Fibroblast of upper back skin (primary cell): Measurements from ENCODE around the gene ABHD17A.

Experiments
- DNase-seq: peaks from one replicate; pipeline ENCODE4 v3.0.0-alpha.2; 2013

The ABHD17A gene

DNA sequence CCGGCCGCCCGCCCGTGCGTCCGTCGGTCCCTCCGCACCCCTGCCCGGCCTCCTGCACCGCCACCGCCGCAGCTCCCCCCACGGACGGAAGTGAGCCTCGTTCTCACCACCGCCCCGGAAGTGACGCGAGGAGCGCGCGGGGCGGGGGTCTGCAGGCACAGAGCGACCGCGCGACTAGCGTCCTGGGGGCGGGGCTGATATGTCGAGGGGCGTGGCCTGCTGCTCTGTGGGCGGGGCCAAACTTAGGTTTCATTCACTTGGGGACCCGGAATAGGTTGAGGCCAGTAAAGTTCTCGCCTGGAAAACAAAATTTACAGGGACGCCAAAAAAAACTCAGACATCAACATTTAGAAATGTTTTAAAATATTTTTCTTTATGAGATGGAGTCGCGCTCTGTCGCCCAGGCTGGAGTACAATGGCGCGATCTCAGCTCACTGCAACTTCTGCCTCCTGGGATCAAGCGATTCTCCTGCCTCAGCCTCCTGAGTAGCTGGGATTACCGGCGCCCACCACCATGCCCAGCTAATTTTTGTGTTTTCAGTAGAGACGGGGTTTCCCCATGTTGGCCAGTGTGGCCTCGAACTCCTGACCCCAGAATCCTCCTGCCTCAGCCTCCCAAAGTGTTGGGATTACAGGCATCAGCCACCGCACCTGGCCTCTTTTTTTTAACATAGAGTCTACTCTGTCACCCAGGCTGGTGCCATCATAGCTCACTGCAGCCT lies at the start of gene ABHD17A:
Gene ABHD17A (minus strand): TSS at position 99 of the 722 bp plus-strand sequence. CDS start 3,930 bp downstream, outside the sequence.
- peak; percentile 92 for DNase-seq

DNA sequence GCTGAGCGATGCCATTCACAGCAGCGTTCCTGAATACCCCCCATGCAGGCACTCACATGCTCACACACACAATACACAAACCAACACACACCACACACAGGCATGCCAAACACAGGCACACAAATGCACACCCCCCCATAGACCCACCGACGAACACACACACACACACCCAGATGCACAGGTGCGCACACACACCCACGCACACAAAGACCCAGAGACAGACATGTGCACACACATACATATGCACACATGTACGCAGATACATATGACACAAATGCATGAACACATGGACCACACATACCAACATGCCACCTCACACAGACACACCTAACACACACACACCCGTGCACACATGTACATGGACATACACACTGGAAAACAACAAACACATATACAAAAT lies 48.6 kb upstream of the ABHD17A start:
- DNase-seq: no peak

DNA sequence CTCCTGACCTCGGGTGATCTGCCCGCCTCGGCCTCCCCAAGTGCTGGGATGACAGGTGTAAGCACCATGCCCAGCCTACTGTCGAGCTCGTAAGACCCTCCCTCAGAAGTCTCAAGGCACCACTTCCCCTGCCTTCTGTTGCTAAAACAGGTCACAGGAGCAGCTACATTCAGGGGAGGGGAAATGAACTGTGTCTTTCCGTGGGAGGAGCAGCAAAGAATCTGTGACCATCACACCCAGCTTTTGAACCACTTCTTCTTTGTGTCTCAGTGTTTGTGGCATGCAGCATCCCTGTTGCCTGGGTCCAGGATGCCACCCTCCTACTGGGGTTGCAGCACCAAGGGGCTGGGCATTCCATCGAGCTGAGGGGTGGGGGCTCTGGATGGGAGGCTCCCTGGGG lies 47.9 kb upstream of the ABHD17A start:
- DNase-seq: no peak

DNA sequence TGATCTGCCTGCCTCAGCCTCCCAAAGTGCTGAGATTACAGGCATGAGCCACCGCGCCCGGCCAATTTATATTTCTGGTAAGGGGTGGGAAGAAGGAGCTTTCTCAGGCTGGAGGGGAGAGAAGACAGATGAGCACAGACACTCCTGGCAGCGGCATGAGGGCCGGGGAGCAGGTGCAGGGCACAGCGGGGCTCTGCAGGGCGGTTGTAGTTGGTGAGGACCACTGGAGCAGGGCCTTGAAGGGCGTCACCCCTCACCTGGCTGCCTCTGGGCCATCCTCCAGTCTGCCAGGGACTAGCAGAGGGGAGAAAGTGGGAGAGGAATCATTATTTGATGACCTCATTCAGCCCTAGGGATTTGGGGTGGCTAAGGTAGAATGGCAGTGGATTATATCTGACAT lies 47.1 kb upstream of the ABHD17A start:
- DNase-seq: no peak

DNA sequence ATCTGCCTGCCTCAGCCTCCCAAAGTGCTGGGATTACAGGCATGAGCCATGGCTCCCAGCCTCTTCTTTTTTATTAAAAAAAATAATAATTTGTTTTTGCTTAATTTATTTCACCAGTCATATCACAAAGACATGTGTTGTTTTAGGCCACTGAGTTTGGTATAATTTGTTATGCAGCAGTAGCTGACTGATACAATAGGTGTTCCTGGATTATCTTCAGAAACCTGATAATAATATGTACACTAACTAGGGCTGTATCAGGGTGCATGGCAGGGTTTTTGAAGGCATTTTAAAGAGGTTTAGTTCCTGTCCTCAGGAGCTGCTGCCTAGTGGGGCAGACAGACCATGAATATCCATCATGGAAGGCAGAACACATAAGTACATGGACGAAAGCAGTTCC lies 46.1 kb upstream of the ABHD17A start:
- no peak for DNase-seq

DNA sequence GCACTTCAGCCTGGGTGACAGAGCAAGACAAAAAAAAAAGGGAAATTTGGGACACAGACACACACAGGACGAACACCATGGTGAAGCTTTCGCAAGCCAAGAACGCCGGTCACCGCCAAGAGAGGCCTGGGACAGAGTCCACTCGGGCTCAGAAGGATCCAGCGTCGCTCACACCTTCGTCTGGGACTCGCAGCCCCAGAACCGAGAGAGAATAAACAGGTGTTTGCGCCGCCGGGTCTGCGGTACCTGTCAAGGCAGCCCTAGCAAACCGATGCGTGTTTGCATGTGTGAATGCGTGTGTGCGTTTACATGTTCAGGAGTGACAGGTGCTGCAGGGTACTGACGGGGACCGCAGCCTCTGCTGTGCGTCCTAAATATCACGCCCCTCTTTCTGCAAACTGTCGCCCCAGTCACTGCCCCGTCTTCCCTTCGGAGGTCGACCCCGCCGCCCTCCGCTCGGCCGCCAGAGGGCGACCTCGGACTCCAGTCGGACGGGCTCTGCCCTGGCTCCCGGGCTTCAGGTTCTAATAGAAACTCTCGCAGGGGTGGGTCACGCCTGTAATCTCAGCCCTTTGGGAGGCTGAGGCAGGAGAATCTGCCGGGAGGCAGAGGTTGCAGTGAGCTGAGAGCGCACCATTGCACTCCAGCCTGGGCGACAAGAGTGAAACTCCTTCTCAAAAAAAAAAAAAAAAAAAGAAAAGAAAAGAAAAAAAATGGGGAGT lies 43.9 kb upstream of the ABHD17A start:
- DNase-seq: peak; percentile 66

DNA sequence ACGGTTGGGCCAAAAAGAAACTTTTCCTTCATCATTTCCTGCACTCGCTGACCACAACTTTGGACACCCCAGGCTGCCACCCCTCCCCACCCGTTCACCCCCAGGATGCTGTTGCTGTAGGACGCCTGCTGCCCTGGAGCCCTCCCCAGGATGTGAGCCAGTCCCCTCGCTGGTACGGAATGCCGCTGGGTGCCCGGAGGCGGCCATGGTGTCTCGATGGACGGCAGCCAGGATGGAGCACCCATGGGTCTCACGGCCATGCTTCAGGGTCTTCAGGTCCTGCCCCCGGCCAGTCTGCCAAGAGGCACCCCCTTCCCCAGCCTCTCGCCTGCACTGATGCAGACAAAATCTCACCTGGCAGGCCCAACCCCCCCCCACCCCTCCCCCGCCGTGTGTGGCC lies 40.2 kb upstream of the ABHD17A start:
- no peak for DNase-seq

- DNase-seq: no peak
These were observed 39.1 kb upstream of the ABHD17A start for GRCh38 chr19:1924320-1924961.

GRCh38 chr19:1923319-1923718 lies 38.0 kb upstream of the ABHD17A start:
- DNase-seq: no peak

DNA sequence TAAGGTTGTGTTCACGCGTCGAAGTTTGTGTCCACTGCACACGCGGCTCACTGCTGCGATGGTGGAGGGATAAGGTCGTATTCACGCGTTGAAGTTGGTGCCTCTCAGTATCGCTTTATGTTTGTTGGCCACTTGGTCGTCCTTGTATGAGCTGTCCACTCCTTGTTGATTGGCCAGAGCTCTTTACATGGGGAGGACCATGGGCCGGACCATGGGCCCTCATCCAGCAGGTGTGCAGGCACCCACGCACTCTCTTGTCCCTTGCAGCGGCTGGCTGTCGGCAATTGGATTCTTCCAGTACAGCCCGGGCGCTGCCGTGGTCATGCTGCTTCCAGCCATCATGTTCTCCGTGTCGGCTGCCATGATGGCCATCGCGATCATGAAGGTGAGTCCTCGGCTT lies 37.5 kb upstream of the ABHD17A start:
- DNase-seq: no peak

DNA sequence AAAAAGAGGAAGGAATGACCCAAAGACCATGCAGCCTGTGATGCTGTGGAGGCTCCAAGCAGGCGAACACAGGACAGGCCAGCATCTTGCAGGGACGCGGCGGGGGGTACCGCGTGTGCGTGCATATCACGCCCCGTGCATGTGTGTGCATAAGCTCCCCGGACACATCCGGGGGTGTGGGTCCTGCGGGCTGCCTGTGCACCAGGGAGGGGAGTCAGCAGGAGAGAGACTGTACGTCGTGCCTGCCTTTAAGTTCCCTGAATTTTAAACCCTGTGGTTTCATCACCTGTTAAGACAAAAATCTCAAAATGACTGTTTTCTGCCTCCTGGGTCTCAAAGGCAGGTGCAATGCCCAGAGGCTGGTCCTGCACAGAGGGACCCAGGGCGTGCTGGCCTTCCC lies 36.5 kb upstream of the ABHD17A start:
- DNase-seq: no peak

DNA sequence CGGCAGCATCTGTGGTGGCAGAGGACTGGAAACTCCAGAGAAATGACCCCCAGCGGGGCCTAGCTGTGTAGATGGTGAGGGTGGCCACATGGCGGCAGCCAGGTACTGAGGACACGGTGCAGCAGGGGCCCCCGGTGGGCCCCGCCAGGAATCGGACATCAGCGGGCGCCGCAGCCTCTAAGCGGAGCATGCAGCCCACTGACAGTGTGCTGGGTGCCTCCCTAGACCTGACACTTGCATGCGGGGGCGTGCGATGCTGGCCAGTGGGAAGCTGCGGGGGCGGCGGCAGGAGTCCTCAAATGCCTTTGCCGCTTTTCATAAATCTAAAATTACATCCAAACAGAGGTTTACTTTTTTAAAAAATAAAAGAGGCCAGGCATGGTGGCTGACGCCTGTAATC lies 36.0 kb upstream of the ABHD17A start:
- DNase-seq: no peak

DNA sequence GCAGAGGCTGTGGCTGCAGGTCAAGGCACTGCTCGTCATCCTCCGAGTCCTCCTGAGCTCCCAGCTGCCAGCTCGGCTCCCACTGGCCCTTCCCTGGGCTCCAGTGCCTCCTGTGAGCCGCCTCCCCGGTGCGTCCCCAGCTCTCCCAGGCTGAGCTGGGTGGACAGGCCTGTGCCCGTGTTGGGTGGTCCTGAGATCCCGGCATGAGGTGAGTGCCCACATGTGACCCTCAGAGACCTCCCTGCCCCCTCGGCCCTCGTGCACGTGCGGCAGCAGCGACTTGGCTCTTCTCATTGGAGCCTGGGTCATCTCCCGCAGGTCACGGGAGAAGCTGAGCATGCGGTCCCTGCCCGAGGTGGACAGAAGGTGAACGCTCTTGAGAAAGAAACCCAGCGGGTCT lies 35.3 kb upstream of the ABHD17A start:
- no peak for DNase-seq

DNA sequence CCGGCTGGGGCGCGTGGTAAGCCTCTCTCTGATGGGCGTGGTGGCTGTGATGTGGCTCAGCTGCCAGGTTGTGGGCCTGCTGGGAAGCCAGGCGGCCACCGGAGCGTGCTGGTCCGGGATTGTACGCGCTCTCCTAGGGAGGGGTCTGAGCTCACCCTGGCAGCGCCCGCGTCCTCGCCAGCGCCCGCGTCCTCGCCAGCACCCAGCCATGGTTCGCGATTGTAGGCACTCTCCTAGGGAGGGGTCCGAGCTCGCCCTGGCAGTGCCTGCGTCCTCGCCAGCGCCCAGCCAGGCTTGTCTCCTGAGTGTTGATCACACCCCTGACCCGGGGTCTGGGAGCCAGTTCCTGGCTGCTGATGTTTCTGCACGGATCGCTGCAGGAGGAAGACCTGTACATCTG lies 33.7 kb upstream of the ABHD17A start:
- no peak for DNase-seq

DNA sequence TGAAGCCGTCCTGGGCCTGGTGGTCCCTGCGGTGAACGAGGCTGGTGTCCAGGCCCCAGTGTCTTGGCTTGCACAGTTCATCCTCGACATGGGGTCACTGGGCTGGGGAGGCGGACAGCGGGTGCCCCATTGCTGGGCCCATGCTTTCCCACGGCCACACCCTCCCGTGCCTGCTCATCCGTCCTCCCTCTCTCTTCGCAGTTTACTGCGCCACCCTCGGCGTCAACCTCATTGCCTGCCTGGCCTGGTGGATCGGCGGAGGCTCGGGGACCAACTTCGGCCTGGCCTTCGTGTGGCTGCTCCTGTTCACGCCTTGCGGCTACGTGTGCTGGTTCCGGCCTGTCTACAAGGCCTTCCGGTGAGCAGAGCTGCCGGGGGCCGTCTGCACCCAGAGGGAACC lies 32.6 kb upstream of the ABHD17A start:
- no peak for DNase-seq

DNA sequence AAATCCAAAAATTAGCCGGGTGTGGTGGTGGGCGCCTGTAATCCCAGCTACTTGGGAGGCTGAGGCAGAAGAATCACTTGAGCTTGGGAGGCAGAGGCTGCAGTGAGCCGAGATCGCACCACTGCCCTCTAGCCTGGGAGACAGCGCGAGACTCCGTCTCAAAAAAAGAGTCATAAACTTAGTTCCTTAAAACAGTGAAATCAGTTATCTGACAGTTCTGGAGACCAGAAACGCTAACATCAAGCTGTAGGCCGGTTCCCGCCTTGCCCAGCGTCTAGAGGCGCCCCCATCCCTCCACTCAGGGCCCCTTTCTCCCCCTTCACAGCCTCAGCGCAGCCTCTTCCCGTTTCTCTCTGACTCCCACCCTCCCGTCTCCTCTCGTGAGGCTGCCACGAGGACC lies 31.9 kb upstream of the ABHD17A start:
- DNase-seq: no peak

DNA sequence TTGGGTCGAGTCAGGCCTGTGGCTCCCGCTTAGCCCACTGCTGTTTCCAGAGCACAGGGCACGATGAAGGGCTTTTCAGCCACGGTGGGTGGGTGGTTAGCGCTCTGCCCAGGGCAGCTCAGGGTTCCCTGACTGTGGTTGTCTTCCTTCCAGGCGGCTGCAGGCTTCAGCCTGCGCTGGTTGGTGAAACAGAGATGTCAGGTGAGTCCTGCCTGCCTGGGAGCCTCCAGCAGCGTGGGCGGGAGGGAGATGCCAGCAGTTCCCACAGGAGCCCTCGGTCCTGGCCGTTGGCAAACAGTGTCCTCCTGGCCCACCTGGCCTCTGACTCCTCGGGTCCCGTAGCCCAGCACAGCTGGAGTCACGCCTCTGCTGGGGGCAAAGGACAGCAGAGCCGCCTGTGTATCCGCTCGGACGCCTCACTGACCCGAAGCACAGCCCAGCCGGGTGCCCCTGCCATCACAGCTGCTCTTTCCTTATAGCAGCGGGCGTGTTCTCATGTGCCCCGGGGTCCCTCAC lies 29.6 kb upstream of the ABHD17A start:
- DNase-seq: no peak

GRCh38 chr19:1913781-1914577 lies 28.7 kb upstream of the ABHD17A start:
- DNase-seq: no peak

- DNase-seq: no peak
These were observed 27.6 kb upstream of the ABHD17A start for GRCh38 chr19:1912760-1913505.

DNA sequence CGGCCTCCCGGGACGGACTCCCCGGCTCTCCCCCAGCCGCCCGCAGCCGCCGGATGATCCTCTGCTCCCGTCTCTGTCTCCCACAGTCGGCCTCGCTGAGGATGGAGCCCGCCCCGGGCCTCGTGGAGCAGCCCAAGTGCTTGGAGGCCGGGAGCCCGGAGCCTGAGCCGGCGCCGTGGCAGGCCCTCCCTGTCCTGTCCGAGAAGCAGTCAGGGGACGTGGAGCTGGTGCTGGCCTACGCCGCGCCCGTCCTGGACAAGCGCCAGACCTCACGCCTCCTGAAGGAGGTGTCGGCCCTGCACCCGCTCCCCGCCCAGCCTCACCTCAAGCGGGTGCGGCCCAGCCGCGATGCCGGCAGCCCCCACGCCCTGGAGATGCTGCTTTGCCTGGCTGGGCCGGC lies 26.7 kb upstream of the ABHD17A start:
- no peak for DNase-seq

GRCh38 chr19:1911098-1911497 lies 25.8 kb upstream of the ABHD17A start:
- no peak for DNase-seq

- peak; percentile 7 for DNase-seq
These were observed 24.9 kb upstream of the ABHD17A start for GRCh38 chr19:1910177-1910576.

DNA sequence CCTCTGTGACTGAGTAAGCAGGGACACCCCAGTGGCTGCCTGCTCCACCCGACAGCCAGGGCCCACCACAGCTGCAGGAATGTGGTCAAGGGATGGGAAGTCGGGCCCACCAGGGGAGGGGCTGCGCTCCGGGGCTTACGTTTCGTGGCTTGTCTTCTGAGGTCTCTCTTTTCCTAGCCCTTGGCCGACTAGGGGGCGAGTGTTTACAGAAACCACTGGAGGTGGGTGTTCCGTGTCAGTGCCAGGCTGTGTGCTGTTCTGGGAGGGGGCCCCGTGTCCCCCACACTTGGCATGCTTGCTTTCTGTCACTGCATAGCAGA lies 24.4 kb upstream of the ABHD17A start:
- no peak for DNase-seq
